ENCODE results near the gene WDR35. TPM values are rescaled to one million over a fixed set of nuclear protein-coding genes. Genes with fewer than 3 reads are reported as not detected.

WDR35 gene
- total RNA-seq, 1 donor from 2014 or later: 12.0 TPM

DNA sequence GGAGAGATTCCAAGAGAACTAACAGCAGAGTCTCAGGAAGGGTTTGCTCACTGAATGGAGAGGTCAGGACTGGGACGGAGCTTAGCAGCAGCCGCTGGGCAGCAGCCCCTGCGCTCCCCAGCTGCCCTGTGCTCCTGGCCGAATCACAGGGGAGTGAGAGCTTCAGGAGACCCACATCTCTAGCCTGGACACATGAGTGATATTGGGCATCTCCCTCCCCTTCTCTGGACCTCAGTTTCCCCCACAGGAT lies 22.1 kb upstream of the WDR35 start:
- Histone ChIP-seq H3K9me3 (ENCODE audit: control insufficient read depth in 3 of 3, low read length in 3 of 3) (peaks cover 0 to 4% (median 0%) of the 10 kb centered on the region in 3 donors), H3K4me1 (ENCODE audit: control insufficient read depth in 3 of 3, insufficient read depth in 3 of 3, low read length in 3 of 3) (peaks cover 6 to 14% (median 8%) of the 10 kb centered on the region in 3 donors), H3K27me3 (ENCODE audit: control insufficient read depth in 3 of 3, insufficient read depth in 3 of 3, low read length in 3 of 3) (peaks cover 6 to 21% (median 16%) of the 10 kb centered on the region in 3 donors), H3K9ac (ENCODE audit: low read depth in 1 of 3, low read length in 3 of 3) (peak overlapping the region in 1 of 3 donors; percentile 72), H3K36me3 (ENCODE audit: control insufficient read depth in 3 of 3, insufficient read depth in 3 of 3, low read length in 3 of 3) (no peaks in the 10 kb centered on the region), H3K27ac (ENCODE audit: low read depth, low read length) (no peak overlapping the region), H3K4me3 (ENCODE audit: low read length in 3 of 3) (peak overlapping the region in 2 of 3 donors; percentile 65 to 71)

DNA sequence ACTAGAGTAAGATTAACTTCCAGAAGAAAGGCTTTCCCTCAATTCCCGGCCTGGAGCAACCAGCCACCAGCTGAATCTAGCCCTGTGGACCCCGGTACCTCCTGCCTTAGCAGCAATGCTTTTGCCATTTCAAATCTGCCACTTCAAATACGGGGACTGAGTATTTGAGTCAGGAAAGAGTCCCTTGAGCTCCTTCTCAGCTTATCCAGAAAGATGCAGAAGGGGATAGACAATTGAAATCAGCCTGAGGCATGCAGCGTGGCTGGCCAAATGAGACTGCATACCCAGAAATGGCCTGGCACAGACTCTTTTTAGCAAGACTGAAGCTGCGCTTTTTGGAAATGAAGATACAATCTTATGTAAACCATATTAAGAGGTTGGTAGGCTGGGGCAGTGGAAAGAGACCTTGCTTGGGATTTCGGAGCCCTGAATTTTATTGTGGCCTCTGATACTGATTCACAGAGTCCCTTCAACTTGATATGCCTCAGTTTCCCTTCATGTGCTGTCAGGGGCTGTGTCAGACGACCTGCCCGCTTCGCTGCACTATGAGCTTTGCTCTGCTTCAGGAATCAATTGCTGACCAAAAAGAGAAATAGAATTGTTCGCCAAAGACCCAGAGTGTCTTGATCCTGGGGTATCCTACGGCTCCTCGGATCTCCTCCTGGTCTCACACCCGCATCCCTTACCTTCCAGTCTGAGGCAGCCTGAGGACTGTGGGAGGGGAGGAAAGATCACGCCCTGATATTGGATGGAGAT lies 21.5 kb upstream of the WDR35 start:
- Histone ChIP-seq H3K4me3 (ENCODE audit: low read length in 3 of 3) (no peak overlapping the region), H3K36me3 (ENCODE audit: control insufficient read depth in 3 of 3, insufficient read depth in 3 of 3, low read length in 3 of 3) (no peaks in the 10 kb centered on the region), H3K9me3 (ENCODE audit: control insufficient read depth in 3 of 3, low read length in 3 of 3) (peaks cover 0 to 4% (median 0%) of the 10 kb centered on the region in 3 donors), H3K27ac (ENCODE audit: low read depth, low read length) (no peak overlapping the region), H3K4me1 (ENCODE audit: control insufficient read depth in 3 of 3, insufficient read depth in 3 of 3, low read length in 3 of 3) (peaks cover 6 to 14% (median 8%) of the 10 kb centered on the region in 3 donors), H3K9ac (ENCODE audit: low read depth in 1 of 3, low read length in 3 of 3) (no peak overlapping the region), H3K27me3 (ENCODE audit: control insufficient read depth in 3 of 3, insufficient read depth in 3 of 3, low read length in 3 of 3) (peaks cover 6 to 21% (median 16%) of the 10 kb centered on the region in 3 donors)

DNA sequence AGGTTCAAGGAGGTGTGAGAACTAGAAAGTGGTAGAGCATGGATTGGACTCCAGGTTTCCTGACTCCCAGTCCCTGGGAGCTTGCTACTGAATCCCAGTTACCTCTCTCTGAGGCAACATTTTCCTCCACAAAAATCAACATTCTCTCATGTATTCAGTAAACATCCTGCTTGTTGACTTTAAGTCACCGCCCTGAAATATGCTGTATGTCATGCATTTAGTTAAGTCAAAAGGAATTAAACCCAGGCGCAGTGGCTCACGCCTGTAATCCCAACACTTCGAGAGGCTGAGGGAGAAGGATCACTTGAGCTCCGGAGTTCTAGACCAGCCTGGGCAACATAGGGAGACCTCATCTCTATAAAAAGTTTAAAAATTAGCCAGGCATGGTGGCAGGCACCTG lies 18.8 kb upstream of the WDR35 start:
- Histone ChIP-seq H3K4me3 (ENCODE audit: low read length in 3 of 3) (no peak overlapping the region), H3K36me3 (ENCODE audit: control insufficient read depth in 3 of 3, insufficient read depth in 3 of 3, low read length in 3 of 3) (no peaks in the 10 kb centered on the region), H3K27ac (ENCODE audit: low read depth, low read length) (no peak overlapping the region), H3K9me3 (ENCODE audit: control insufficient read depth in 3 of 3, low read length in 3 of 3) (no peaks in the 10 kb centered on the region), H3K9ac (ENCODE audit: low read depth in 1 of 3, low read length in 3 of 3) (no peak overlapping the region), H3K27me3 (ENCODE audit: control insufficient read depth in 3 of 3, insufficient read depth in 3 of 3, low read length in 3 of 3) (peaks cover 6 to 21% (median 16%) of the 10 kb centered on the region in 3 donors), H3K4me1 (ENCODE audit: control insufficient read depth in 3 of 3, insufficient read depth in 3 of 3, low read length in 3 of 3) (peaks cover 6 to 14% (median 8%) of the 10 kb centered on the region in 3 donors)

DNA sequence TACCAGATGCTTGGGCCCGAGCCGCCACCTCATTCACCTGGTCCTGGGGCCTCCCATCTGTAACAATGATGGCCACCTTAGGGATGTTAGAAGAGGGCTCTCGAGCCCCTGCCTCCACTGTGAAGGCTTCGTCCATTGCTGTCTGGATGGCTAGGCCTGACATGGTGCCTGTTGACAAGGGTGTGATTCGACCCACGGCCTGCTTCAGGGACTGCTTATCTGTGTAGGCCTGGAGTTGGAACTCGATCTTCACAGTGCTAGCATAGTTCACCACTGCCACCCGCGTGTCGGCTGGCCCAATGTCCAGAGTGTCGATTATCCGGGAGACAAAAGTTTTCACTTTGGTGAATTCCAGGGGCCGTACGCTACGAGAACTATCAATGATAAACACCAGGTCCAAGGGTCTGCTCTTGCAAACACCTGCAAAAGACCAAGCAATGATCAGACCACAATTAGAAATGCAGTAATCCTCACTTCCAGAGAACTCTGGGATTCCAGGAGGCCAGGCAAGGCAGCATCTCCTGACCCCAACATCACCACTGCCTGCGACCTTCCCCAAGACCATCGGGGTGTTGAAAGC lies 16.1 kb upstream of the WDR35 start:
- H3K36me3 ChIP-seq (ENCODE audit: control insufficient read depth in 3 of 3, insufficient read depth in 3 of 3, low read length in 3 of 3): no peaks in the 10 kb centered on the region
- H3K9ac ChIP-seq (ENCODE audit: low read depth in 1 of 3, low read length in 3 of 3): no peak overlapping the region
- peaks cover under 1 to 9% (median 3%) of the 10 kb centered on the region in 3 donors for H3K27me3 ChIP-seq (ENCODE audit: control insufficient read depth in 3 of 3, insufficient read depth in 3 of 3, low read length in 3 of 3)
- H3K4me3 ChIP-seq (ENCODE audit: low read length in 3 of 3): no peak overlapping the region
- H3K27ac ChIP-seq (ENCODE audit: low read depth, low read length): no peak overlapping the region
- no peaks in the 10 kb centered on the region for H3K9me3 ChIP-seq (ENCODE audit: control insufficient read depth in 3 of 3, low read length in 3 of 3)
- H3K4me1 ChIP-seq (ENCODE audit: control insufficient read depth in 3 of 3, insufficient read depth in 3 of 3, low read length in 3 of 3): no peaks in the 10 kb centered on the region

DNA sequence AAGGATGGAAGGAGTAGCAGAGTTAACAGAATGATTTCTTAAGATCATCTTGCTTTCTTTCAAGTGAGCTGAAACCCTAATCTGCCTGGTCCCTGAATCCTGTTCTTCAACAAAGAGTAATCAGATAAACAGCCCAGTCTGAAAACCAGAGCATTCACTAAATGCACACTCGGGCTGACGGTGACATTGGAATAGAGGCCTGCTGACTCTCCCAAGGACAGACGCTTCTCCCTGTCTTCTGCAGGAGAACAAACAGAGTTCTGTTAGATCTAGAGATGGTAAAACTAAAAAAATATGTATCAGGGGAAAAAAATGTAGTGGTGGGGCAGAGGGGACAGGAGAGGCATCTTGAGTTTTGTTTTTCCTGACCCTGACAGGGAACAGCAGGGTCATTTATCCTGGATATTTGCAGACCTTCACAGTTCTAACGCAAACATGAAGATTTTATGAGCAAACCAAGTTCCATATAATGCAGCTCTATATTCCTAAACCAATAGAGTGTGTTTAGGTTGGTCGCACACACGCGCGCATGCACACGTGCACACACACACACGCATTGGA lies 15.2 kb upstream of the WDR35 start:
- no peaks in the 10 kb centered on the region for H3K9me3 ChIP-seq (ENCODE audit: control insufficient read depth in 3 of 3, low read length in 3 of 3)
- H3K36me3 ChIP-seq (ENCODE audit: control insufficient read depth in 3 of 3, insufficient read depth in 3 of 3, low read length in 3 of 3): no peaks in the 10 kb centered on the region
- no peak overlapping the region for H3K4me3 ChIP-seq (ENCODE audit: low read length in 3 of 3)
- no peaks in the 10 kb centered on the region for H3K4me1 ChIP-seq (ENCODE audit: control insufficient read depth in 3 of 3, insufficient read depth in 3 of 3, low read length in 3 of 3)
- H3K9ac ChIP-seq (ENCODE audit: low read depth in 1 of 3, low read length in 3 of 3): no peak overlapping the region
- H3K27ac ChIP-seq (ENCODE audit: low read depth, low read length): no peak overlapping the region
- peaks cover 0 to 3% (median under 1%) of the 10 kb centered on the region in 3 donors for H3K27me3 ChIP-seq (ENCODE audit: control insufficient read depth in 3 of 3, insufficient read depth in 3 of 3, low read length in 3 of 3)

DNA sequence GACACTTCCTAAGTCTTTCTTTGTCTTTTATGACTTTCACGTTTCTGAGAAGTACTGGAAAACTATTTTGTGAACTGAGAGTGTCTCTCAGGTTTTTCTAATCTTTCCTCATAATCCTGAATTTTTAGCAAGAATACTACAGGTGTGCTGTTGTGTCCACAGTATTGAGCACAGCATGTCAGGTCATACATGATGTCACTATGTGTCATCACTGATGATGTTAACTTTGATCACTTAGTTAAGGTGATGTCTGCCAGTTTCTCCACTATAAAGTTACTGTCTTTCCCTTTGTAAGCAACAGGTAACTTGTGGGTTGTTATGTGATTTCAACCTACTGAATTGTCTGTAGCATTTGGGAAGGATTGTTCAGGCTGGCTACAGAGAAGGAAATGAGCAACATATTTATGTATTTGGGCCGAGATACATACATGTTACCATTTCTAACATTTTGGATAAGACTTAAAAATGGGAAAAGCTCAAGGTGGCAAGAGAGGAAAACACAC lies 11.5 kb upstream of the WDR35 start:
- Histone ChIP-seq H3K27me3 (ENCODE audit: control insufficient read depth in 3 of 3, insufficient read depth in 3 of 3, low read length in 3 of 3) (peaks cover 0 to 2% (median 0%) of the 10 kb centered on the region in 3 donors), H3K9ac (ENCODE audit: low read depth in 1 of 3, low read length in 3 of 3) (no peak overlapping the region), H3K36me3 (ENCODE audit: control insufficient read depth in 3 of 3, insufficient read depth in 3 of 3, low read length in 3 of 3) (no peaks in the 10 kb centered on the region), H3K9me3 (ENCODE audit: control insufficient read depth in 3 of 3, low read length in 3 of 3) (no peaks in the 10 kb centered on the region), H3K27ac (ENCODE audit: low read depth, low read length) (no peak overlapping the region), H3K4me3 (ENCODE audit: low read length in 3 of 3) (no peak overlapping the region), H3K4me1 (ENCODE audit: control insufficient read depth in 3 of 3, insufficient read depth in 3 of 3, low read length in 3 of 3) (no peaks in the 10 kb centered on the region)

DNA sequence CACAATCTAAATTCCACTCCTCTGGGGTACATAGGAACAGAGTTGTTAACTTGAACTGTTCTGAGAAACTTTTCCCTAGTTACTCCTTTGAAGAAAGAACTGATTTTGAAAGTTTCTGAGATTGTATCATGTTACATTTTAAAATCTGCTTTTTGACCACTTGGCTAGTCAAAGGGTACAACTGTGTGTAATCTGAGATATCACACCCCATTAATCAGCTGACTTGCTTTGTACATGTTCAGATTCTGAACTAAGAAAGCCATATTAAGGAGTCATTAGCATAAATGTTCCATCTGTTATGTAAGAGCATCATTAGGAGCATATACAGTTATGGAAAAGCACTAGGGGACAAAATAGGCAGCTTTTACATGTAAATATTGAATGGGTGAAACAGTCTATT lies 3.8 kb upstream of the WDR35 start:
- Histone ChIP-seq H3K4me3 (ENCODE audit: low read length in 3 of 3) (no peak overlapping the region), H3K9ac (ENCODE audit: low read depth in 1 of 3, low read length in 3 of 3) (no peak overlapping the region), H3K4me1 (ENCODE audit: control insufficient read depth in 3 of 3, insufficient read depth in 3 of 3, low read length in 3 of 3) (peaks cover 9 to 11% (median 11%) of the 10 kb centered on the region in 3 donors), H3K27ac (ENCODE audit: low read depth, low read length) (no peak overlapping the region), H3K9me3 (ENCODE audit: control insufficient read depth in 3 of 3, low read length in 3 of 3) (no peaks in the 10 kb centered on the region), H3K27me3 (ENCODE audit: control insufficient read depth in 3 of 3, insufficient read depth in 3 of 3, low read length in 3 of 3) (peaks cover 0 to 4% (median 0%) of the 10 kb centered on the region in 3 donors), H3K36me3 (ENCODE audit: control insufficient read depth in 3 of 3, insufficient read depth in 3 of 3, low read length in 3 of 3) (no peaks in the 10 kb centered on the region)

DNA sequence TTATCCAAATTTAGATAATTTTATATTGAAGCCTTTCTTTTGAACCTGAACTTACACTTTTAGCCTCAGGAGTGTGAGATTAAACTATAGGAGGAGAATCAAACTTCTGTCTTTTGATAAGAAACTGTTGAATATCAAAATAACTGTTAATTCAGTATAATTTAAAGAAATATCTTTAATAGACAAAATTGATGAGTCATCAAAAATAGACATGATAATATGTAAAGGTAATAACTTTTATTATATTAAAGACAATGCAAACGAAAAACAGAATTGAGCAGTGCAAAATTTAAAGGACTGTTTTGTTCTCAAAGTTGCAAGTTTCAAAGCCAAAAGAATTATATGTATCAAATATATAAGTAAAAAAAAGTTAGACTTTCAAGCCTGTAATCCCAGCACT lies 2.0 kb upstream of the WDR35 start:
- Histone ChIP-seq H3K9ac (ENCODE audit: low read depth in 1 of 3, low read length in 3 of 3) (no peak overlapping the region), H3K4me1 (ENCODE audit: control insufficient read depth in 3 of 3, insufficient read depth in 3 of 3, low read length in 3 of 3) (peaks cover 9 to 15% (median 11%) of the 10 kb centered on the region in 3 donors), H3K9me3 (ENCODE audit: control insufficient read depth in 3 of 3, low read length in 3 of 3) (no peaks in the 10 kb centered on the region), H3K4me3 (ENCODE audit: low read length in 3 of 3) (no peak overlapping the region), H3K27me3 (ENCODE audit: control insufficient read depth in 3 of 3, insufficient read depth in 3 of 3, low read length in 3 of 3) (peaks cover 0 to 4% (median 0%) of the 10 kb centered on the region in 3 donors), H3K36me3 (ENCODE audit: control insufficient read depth in 3 of 3, insufficient read depth in 3 of 3, low read length in 3 of 3) (no peaks in the 10 kb centered on the region), H3K27ac (ENCODE audit: low read depth, low read length) (no peak overlapping the region)

DNA sequence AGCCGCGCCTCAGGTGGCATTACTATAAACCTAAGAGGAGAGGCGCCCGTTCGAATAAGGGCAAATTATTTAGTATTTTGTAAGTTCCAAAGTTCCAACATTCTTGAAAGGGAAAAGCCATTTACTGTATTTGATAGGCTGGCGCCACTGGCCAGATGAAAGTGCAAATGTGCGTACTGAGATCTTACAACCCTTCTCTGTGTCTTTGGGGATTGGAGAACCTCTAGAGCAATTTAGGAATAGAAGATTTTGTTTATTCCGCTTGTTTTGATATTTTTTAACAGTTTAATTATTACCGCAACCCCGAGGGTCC lies 467 bp upstream of the WDR35 start:
- Histone ChIP-seq H3K9ac (ENCODE audit: low read depth in 1 of 3, low read length in 3 of 3) (peak overlapping the region; percentile 64 to 78 (median 66)), H3K9me3 (ENCODE audit: control insufficient read depth in 3 of 3, low read length in 3 of 3) (no peaks in the 10 kb centered on the region), H3K4me3 (ENCODE audit: low read length in 3 of 3) (peak overlapping the region; percentile 86 to 92 (median 90)), H3K4me1 (ENCODE audit: control insufficient read depth in 3 of 3, insufficient read depth in 3 of 3, low read length in 3 of 3) (peaks cover 9 to 15% (median 11%) of the 10 kb centered on the region in 3 donors), H3K27me3 (ENCODE audit: control insufficient read depth in 3 of 3, insufficient read depth in 3 of 3, low read length in 3 of 3) (peaks cover 0 to 4% (median 0%) of the 10 kb centered on the region in 3 donors), H3K36me3 (ENCODE audit: control insufficient read depth in 3 of 3, insufficient read depth in 3 of 3, low read length in 3 of 3) (no peaks in the 10 kb centered on the region), H3K27ac (ENCODE audit: low read depth, low read length) (no peak overlapping the region)

DNA sequence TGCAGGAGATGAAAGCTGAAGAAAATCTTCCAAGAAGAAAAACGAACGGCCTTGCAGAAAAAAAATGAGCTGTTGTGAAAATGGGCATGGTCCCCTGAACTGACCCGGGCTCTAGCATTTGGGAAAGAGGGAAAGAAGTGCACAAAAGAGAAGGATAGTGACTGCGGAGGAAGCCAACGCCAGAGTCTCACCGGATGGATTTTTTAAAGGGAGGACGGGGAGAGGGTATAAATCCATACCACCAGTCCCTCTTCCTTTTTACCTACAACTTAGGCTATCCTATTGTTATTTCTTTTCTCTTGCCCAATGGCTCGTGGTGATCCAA lies 601 bp downstream of the WDR35 start:
- Histone ChIP-seq H3K36me3 (ENCODE audit: control insufficient read depth in 3 of 3, insufficient read depth in 3 of 3, low read length in 3 of 3) (peaks cover 0 to 3% (median 0%) of the 10 kb centered on the region in 3 donors), H3K4me1 (ENCODE audit: control insufficient read depth in 3 of 3, insufficient read depth in 3 of 3, low read length in 3 of 3) (peaks cover 9 to 15% (median 11%) of the 10 kb centered on the region in 3 donors), H3K9ac (ENCODE audit: low read depth in 1 of 3, low read length in 3 of 3) (peak overlapping the region in 2 of 3 donors; percentile 66 to 78), H3K27me3 (ENCODE audit: control insufficient read depth in 3 of 3, insufficient read depth in 3 of 3, low read length in 3 of 3) (peaks cover 0 to 4% (median 0%) of the 10 kb centered on the region in 3 donors), H3K4me3 (ENCODE audit: low read length in 3 of 3) (peak overlapping the region; percentile 86 to 92 (median 90)), H3K9me3 (ENCODE audit: control insufficient read depth in 3 of 3, low read length in 3 of 3) (no peaks in the 10 kb centered on the region), H3K27ac (ENCODE audit: low read depth, low read length) (peak overlapping the region; percentile 20)
